ENCODE data around the gene ABCA6.

DNA sequence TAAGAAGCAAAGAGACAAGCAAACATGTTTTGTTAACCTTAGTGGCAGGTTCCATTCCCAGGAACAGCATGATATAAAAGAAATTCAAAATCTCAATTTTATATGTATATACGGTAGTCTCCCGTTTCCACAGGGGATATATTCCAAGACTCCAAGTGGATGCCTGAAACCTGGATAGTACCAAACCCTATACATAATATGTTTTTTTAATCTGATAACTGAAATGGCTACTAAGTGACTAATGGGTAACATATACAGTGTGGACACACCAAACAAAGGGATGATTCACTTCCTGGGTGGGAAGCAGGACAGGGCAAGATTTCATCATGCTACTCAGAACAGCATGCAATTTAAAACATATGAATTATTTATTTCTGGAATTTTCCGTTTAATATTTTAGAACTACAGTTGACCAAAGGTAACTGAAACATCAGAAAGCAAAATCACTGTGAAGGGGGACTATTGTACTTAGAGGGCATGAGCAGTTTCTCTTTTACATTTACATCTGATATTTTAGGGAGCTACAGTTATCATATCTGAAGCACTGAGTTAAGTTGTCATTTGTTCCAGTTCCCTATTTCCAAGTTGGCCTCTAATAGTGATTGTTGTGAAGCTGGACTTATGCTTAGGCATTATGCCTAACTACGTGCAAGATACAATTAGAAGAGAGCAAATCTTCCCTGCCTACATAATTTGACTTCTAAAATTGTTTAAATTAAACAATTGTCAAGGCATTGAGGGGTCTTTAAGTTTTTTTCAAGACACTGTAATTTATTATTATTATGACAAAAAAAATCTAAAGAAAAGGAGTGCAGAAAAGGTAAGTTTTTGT, 34.1 kb upstream of the ABCA6 start:
- TF ChIP-seq, protein P1, sequence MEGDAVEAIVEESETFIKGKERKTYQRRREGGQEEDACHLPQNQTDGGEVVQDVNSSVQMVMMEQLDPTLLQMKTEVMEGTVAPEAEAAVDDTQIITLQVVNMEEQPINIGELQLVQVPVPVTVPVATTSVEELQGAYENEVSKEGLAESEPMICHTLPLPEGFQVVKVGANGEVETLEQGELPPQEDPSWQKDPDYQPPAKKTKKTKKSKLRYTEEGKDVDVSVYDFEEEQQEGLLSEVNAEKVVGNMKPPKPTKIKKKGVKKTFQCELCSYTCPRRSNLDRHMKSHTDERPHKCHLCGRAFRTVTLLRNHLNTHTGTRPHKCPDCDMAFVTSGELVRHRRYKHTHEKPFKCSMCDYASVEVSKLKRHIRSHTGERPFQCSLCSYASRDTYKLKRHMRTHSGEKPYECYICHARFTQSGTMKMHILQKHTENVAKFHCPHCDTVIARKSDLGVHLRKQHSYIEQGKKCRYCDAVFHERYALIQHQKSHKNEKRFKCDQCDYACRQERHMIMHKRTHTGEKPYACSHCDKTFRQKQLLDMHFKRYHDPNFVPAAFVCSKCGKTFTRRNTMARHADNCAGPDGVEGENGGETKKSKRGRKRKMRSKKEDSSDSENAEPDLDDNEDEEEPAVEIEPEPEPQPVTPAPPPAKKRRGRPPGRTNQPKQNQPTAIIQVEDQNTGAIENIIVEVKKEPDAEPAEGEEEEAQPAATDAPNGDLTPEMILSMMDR (tag by site-specific recombination; IDR thresholded peaks at IDR 0.05), result no peak
- TF ChIP-seq, protein P2, sequence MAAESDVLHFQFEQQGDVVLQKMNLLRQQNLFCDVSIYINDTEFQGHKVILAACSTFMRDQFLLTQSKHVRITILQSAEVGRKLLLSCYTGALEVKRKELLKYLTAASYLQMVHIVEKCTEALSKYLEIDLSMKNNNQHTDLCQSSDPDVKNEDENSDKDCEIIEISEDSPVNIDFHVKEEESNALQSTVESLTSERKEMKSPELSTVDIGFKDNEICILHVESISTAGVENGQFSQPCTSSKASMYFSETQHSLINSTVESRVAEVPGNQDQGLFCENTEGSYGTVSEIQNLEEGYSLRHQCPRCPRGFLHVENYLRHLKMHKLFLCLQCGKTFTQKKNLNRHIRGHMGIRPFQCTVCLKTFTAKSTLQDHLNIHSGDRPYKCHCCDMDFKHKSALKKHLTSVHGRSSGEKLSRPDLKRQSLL (tag by site-specific recombination; IDR thresholded peaks at IDR 0.05), result no peak
- TF ChIP-seq ZNF521 (tag by site-specific recombination; IDR thresholded peaks at IDR 0.05) (no peak), WT1 (tag by site-specific recombination; IDR thresholded peaks at IDR 0.05) (no peak), ZNF600 (tag by site-specific recombination; IDR thresholded peaks at IDR 0.05) (no peak), ZNF670 (tag by site-specific recombination; IDR thresholded peaks at IDR 0.05; ENCODE audit: low read depth) (no peak), ZFP37 (tag by site-specific recombination; IDR thresholded peaks at IDR 0.05) (no peak), ZBTB8A (tag by site-specific recombination; IDR thresholded peaks at IDR 0.05) (no peak)
